GM12891 (cell line): Measurements from ENCODE around the gene FBXO5.

Source experiments
- PAX5 ChIP-seq: IDR thresholded peaks from 2 replicates; pipeline ENCODE4 v1.6.1; 2011; ENCODE audit warnings: low read length, moderate library complexity, mild to moderate bottlenecking; ENCODE audit not compliant: insufficient read depth, severe bottlenecking
- POLR2A ChIP-seq: IDR thresholded peaks from 2 replicates; pipeline ENCODE4 v1.6.1; 2011; ENCODE audit warnings: low read depth, low read length, control low read depth
- POLR2AphosphoS5 ChIP-seq: IDR thresholded peaks from 2 replicates; pipeline ENCODE4 v1.6.1; 2011; ENCODE audit warnings: low read depth, low read length, control low read depth
- POU2F2 ChIP-seq: IDR thresholded peaks from 2 replicates; pipeline ENCODE4 v1.6.1; 2011; ENCODE audit warnings: low read depth, mild to moderate bottlenecking, control low read depth, low read length, moderate library complexity
- SPI1 ChIP-seq: IDR thresholded peaks from 2 replicates; pipeline ENCODE4 v1.6.1; 2011; ENCODE audit warnings: low read depth, low read length, control low read depth
- TAF1 ChIP-seq: IDR thresholded peaks from 2 replicates; pipeline ENCODE4 v1.6.1; 2011; ENCODE audit warnings: low read depth, low read length, control low read depth

DNA sequence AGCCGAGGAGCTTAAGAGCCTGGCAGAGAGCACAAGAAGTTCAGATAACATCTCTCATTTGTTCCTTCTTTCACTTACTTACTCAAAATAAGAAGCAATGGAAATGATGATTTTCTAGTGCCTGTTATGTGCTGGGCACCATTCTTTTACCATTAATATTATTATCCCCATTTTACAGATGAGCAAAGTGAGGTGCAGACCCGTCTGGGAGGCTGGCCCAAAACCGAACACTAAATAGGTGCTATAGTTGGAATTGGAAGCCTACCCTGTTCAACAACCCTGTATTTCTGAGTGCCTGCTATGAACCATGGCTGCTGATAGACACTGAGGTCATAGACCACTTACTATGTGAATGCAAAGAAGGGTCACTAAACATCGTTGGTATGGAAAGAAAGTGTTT lies 44.6 kb upstream of the FBXO5 start:
- TF ChIP-seq POLR2AphosphoS5, result no peak
- TF ChIP-seq POLR2A, result no peak
- TF ChIP-seq SPI1, result no peak
- TF ChIP-seq TAF1, result no peak
- no peak for TF ChIP-seq PAX5
- TF ChIP-seq POU2F2, result no peak
